Subcutaneous adipose tissue (tissue), 4 donors: ENCODE results near the gene PATZ1. TPM values are rescaled to one million over a fixed set of nuclear protein-coding genes. Genes with fewer than 3 reads are reported as not detected.

Experiments used
- CTCF ChIP-seq: fragments of 450-650 bp; IDR thresholded peaks from one replicate; pipeline ENCODE4 v1.5.1; 2016; ENCODE audit warnings: low read depth, mild to moderate bottlenecking, control low read depth, antibody characterized with exemption, moderate library complexity
- total RNA-seq, 4 donors: library from RNA; depleted of rRNA; stranded (reverse); fragments of >200 nt; gene quantifications; one replicate each; pipeline ENCODE4 v1.1.0, GENCODE V29; 2016

Gene PATZ1
- total RNA-seq, 4 donors from 2014 or later: 10.0 to 17.9 (median 14.1) TPM

GRCh38 chr22:31300896-31301295 lies 45.2 kb downstream of the PATZ1 start:
- TF ChIP-seq CTCF: no peak

- TF ChIP-seq CTCF: no peak
Observed at GRCh38 chr22:31295831-31296657, 50.1 kb downstream of the PATZ1 start.

- no peak for TF ChIP-seq CTCF
Observed at GRCh38 chr22:31295360-31295759, 50.8 kb downstream of the PATZ1 start.

- no peak for TF ChIP-seq CTCF
Observed at GRCh38 chr22:31292236-31292989, 53.7 kb downstream of the PATZ1 start, which contains the start of gene PIK3IP1. Gene PIK3IP1 (minus strand): TSS chr22:31292488. CDS start chr22:31292344, 144 bp downstream.

- no peak for TF ChIP-seq CTCF
Observed at GRCh38 chr22:31291481-31292235, 54.5 kb downstream of the PATZ1 start.

GRCh38 chr22:31290494-31291471 lies 55.4 kb downstream of the PATZ1 start:
- TF ChIP-seq CTCF: no peak
